ENCODE results near the gene AGPAT1. TPM values are rescaled to one million over a fixed set of nuclear protein-coding genes. Genes with fewer than 3 reads are reported as not detected.

Gene AGPAT1
- total RNA-seq, 1 donor from 2014 or later = 60.7 TPM

DNA sequence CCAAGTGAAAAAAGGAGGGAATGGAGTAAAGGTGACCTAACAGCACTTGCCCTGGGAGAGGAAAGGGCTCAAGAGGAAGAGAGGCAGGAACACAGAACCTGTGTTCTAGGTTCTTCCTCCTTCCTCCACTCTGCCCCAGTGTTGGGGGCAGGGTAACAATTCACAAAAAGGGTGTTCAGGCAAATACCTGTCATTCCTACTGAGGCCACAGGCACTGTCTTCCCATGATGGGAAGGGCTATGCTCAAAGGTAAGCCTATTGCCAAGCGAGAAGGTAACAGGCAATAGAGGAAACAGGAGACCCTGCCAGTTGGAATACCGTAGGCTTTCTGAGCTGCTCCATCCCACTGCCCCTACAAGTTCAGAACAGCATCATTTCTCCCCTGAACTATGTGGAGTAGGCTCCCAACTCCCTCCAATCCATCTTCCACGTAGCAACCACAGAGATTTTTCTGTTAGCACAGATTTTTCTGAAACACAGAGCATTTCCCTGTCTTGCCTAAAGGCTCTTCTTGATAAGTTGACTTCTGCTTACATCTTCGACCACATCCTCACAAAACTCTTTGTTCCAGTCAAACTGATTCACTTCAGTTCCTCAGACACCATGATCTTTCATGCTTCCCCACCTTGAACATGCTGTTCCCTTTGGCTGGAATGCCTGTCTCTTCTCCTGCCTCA, 2.7 kb downstream of the AGPAT1 start:
- DNase-seq (ENCODE audit: extremely low read depth, low read depth, low spot score) = no peak

DNA sequence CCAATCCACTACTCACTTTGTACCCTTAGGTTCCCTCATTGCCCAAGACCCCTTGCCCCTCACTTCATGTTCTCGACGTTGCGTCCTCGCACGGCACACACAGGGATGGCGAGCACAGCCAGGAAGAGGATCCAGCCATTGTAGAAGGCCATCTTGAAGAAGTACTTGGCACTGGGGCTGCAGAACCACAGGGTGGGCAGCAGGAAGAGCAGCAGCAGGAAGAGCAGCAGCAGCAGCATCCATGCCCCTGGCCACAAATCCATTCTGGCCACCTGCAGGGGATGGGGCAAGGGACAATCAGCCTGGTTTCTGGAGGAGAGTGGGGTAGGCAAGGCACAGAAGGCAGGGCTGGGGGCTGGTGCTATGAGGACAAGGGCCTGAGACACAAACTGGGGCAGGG, 4.7 kb downstream of the AGPAT1 start:
- no peak for DNase-seq (ENCODE audit: extremely low read depth, low read depth, low spot score)

DNA sequence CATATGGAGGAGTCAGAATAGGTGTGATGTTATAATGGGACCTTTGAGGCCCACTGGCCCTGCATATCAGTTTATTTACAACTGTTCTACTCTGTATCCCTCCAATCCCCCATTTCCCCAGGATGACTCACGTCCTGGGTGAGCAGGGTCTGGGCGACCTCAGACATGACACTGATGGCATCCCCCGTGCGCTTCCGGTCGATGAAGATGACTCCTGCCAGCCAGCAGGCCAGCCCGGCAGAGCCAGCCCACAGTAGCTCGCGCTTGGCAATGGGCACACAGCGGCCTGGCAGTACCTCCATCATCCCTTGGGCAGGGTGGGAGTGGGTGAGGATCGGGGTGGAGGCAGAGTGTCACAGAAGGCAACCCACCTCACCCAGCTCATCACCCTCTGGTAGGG, 5.6 kb downstream of the AGPAT1 start:
- no peak for DNase-seq (ENCODE audit: extremely low read depth, low read depth, low spot score)

DNA sequence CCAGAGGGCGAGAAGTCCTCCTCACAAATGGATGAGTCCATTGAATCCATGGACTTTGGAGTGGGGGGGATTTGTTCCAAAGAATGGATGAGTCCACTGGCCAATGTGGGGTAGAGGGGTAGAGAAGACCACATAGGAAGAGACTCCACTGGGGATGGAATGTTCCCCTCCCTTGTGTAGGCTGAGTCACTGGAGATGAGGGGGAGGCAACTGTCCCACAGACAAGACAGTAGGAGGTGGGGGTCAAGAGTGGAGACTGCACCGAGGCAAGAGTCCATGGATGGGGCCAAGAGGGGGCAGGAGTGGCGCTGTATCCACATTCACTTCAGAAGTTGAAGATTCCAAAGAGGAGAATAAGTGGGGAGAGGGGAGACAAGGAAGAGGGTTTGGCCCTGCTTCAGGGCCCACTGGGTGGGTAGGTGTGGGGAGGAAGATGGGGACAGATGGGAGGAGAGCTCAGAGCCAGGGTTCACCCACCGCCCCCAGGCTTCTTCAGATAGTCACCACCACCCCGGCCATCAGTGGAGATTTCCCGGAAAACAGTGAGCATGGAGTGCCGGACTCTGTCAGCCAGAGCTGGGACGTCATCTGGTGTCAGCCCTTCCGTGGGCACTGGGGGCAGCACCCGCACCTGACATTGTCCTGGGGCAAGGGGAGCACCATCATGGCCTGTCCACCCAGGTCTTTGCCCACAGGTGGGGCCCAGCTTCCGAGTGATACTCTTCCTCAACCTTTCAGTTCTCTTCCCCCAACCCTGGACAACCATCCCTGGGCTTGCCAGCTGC, 6.9 kb downstream of the AGPAT1 start:
- DNase-seq (ENCODE audit: extremely low read depth, low read depth, low spot score) = no peak

DNA sequence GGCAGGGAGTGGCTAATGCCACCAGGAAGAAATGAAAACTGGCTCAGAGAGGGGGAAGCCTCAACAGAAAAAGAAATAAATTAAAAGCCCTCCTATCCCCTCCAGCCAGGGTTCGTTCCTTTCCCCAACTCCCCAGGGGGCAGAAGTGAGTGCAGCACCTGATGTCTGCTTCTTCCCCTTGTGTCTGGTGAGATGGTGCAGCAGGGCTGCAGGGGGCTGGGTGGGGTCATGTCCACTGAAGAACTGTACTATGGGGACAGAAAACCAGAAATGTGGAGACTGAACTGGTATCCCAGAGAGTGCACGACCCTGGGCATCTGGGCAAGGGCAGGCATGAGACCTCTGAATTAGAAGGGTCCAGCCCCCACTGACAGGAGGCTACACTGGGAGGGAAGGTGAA, 7.5 kb downstream of the AGPAT1 start:
- DNase-seq (ENCODE audit: extremely low read depth, low read depth, low spot score) = no peak

DNA sequence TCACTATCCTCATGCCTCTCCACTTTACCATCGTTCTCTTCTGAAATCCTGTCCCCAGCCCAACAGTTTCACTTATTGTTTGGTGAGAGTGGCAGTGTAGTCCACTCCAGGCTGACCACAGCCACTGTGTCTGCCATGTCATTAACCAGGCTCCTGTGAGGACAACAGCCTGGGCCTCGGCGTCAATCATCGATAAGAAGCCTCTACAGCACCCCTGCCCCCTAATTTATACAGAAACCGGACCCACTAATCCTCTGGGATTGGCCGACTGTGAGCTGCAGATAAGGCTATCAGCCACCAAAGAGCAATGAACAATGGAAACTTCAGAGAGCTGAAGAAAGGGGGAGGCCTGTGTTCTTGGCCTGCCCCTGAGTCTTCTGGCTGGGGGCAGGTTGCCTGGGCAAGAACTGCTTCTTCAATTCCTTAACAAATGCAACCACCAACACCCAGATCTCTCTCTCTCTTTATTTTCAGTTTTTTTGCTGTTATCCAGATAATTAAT, 8.1 kb downstream of the AGPAT1 start:
- DNase-seq (ENCODE audit: extremely low read depth, low read depth, low spot score) = no peak

DNA sequence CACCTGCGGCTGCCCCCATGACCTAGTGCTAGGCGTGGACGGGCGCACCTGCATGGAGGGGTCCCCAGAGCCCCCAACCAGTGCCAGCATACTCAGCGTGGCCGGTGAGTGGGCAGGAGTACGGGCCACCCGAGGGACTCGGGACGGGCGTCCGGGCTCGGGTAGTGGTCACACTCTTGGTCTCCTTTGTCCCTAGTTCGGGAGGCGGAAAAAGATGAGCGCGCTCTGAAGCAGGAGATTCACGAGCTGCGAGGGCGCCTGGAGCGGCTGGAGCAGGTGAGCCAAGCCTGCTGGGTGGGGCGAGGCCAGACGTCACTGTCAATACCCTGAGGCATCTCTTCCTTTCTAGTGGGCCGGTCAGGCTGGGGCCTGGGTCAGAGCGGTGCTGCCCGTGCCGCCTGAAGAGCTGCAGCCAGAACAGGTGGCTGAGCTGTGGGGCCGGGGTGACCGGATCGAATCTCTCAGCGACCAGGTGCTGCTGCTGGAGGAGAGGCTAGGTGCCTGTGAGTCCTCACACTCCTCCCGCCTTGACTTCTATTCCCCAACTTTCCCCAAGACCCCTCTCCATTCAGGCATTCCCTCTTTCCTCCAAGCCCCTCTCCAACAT, 8.6 kb downstream of the AGPAT1 start:
- no peak for DNase-seq (ENCODE audit: extremely low read depth, low read depth, low spot score)

DNA sequence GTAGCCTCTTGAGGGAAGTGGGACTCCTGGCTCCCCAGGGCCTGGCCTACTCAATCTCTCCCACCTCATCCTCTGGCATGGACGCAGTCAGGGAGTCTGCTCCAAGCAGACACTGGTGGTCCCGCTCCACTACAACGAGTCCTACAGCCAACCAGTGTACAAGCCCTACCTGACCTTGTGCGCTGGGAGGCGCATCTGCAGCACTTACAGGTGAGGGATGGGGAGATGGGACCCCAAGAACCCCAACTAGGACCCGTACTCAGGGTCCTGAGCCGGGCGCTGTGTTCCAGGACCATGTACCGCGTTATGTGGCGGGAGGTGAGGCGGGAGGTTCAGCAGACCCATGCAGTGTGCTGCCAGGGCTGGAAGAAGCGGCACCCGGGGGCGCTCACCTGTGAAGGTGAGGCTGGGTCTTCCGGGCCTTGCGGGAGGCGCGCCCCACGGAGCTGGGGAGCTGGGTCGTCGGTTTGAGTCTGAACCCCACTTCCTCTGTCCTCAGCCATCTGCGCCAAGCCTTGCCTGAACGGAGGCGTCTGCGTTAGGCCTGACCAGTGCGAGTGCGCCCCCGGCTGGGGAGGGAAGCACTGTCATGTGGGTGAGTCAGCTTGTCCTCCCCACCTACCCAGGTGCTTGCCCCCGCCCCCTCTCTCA, 9.3 kb downstream of the AGPAT1 start:
- no peak for DNase-seq (ENCODE audit: extremely low read depth, low read depth, low spot score)

DNA sequence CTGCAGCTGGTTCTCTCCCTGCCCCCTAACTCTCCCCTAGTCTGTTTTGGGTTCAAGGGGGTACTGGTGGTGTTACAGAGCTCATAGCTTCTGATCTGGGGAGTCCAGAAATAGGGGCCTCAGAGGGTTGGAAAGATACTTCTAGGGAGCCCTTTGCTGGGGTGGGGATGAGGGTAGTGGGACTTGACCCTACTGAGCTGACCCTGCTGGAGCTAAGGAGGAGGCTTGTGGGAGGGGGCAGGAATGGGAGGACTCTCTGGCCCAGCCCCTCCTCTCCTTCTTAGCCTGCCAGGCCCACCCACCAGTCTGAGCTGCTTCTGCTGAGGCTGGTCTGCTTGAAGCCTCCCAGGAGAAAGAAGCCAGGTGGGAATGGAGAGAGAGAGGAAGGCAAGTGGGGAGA, 11.6 kb downstream of the AGPAT1 start, which contains the start of gene EGFL8:
TSS of gene EGFL8 (plus strand) at position 301 of the 400 bp plus-strand sequence. CDS start 1,571 bp downstream, outside the sequence.
- no peak for DNase-seq (ENCODE audit: extremely low read depth, low read depth, low spot score)

DNA sequence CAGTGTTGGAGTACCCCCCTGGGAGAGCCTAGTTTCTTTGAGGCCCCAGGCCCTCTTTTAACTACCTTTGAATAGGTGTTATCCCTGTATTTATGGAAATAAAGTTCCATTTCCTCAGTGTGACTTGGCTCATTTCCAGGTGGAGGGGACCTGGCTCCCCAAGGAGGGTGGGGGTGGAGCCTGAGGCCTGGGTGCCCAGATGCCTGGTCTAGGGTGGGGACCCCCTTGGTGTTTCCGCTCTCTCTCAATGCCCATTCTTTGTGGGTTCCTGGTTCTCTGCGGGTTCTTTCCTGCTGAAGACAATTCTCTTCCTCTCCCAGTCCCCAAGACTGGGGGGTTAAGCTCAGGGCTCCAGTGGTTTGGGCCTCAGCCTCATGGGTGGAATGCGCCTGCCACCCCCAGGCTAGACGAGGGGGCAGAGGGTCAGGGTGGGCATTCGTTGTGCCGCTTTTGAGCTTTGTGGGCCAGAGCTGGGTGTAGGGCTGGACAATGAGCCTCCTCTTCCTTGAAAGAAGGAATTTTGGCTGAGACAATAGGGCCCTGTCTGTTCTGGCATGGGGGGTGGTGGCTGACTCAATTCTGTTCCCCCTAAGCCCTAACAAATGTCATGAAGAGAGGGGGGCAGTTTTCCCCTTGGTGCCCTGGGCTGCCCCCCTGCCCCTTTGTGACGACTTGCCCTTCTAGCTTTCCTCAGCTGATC, 12.2 kb downstream of the AGPAT1 start:
- DNase-seq (ENCODE audit: extremely low read depth, low read depth, low spot score) = no peak

DNA sequence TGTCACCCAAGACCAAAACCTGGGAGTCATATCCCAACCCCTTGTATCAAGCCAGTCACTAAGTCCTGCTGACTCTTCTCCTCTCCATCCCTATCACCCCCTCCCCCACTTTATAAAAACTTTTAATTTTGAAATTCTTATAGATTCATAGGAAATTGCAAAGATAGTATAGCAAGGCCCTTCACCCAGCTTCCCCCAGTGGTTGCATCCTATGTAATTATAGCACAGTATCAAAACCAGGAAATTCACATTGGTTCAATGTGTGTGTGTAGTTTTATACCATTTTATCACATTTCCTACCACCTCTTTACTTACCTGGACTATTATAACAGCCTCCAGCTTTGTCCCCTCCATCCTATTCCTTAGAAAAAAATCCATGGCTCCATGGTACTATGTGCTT, 17.8 kb downstream of the AGPAT1 start:
- DNase-seq (ENCODE audit: extremely low read depth, low read depth, low spot score) = no peak

DNA sequence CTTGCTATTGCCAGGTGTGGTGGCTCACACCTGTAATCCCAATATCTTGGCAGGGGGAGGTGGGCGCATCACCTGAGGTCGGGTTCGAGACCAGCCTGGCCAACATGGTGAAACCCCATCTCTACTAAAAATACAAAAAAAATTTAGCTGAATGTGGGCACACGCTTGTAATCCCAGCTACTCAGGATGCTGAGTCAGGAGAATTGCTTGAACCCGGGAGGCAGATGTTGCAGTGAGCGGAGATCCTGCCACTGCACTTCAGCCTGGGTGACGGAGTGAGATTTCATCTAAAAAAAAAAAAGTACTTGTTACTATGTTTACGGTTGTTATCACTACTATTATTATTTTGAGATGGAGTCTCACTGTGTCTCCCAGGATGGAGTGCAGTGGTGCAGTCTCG, 19.0 kb downstream of the AGPAT1 start:
- DNase-seq (ENCODE audit: extremely low read depth, low read depth, low spot score) = no peak

DNA sequence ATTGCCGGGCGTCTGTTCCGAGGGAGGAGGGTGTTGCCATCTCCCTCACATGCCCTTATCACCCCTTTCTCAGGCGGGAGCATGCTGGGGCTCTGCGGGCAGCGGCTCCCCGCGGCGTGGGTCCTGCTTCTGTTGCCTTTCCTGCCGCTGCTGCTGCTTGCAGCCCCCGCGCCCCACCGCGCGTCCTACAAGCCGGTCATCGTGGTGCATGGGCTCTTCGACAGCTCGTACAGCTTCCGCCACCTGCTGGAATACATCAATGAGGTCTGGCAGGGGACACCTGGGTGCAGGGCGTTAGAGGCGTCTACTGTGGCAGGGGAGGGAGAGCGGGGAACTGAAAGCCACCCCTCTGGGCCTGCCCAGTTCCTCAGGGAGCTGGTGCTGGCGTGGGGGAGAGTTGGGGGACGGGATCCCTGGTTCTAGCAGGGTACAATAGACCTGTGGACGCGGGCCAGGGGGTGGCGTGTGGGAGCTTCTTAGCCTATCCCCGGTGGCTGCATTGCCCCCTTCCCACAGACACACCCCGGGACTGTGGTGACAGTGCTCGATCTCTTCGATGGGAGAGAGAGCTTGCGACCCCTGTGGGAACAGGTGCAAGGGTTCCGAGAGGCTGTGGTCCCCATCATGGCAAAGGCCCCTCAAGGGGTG, 21.2 kb downstream of the AGPAT1 start:
- no peak for DNase-seq (ENCODE audit: extremely low read depth, low read depth, low spot score)

DNA sequence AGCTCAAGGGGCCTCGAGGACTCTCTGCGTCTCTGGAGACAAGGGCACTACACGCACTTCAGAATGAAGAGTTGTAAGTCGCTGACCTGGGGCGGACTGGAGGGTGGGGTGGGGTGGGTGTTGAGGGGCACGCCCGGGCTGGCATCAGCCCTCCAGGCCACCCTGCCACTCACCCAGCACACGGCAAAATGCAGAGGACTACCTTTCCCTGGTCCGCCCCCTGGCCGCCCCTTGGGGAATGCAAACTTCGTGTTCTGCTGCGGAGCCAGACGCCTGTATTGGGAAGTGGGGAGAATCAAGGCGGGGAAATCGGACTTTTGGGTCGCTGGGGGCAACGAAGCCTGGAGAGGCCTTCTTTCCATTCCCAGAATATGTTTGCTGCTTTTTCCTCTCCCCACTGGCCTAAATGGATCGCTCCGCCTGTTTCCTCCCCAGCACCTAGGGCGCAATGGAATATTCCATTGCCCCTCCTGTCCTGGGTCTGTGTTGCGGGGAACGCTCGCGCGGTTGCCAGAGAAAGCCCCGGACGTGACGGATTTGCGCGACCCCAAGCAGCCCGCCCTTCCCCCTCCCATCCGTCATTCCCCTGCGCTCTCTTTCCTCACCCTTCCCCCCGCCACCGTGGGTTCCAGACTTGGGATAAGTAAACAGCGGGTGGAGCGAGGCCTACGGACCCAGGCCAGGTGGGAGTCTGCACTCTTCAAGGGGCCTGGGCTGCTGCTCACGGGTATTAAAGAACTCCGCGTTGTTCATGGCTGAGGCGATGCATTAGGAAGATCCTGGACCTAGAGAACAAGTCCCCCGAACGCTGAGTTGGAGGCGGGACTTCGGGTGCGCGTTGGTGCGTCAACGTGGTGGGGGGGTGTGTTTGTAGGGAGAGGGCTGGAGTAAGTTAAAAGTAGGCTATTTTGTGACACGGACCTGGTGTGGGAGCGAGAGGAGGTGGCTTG, 22.0 kb downstream of the AGPAT1 start, which contains the start of gene PPT2:
TSS of gene PPT2 (plus strand) at position 578 of the 950 bp plus-strand sequence. CDS start 454 bp downstream, outside the sequence.
- DNase-seq (ENCODE audit: extremely low read depth, low read depth, low spot score) = peak; percentile 72

DNA sequence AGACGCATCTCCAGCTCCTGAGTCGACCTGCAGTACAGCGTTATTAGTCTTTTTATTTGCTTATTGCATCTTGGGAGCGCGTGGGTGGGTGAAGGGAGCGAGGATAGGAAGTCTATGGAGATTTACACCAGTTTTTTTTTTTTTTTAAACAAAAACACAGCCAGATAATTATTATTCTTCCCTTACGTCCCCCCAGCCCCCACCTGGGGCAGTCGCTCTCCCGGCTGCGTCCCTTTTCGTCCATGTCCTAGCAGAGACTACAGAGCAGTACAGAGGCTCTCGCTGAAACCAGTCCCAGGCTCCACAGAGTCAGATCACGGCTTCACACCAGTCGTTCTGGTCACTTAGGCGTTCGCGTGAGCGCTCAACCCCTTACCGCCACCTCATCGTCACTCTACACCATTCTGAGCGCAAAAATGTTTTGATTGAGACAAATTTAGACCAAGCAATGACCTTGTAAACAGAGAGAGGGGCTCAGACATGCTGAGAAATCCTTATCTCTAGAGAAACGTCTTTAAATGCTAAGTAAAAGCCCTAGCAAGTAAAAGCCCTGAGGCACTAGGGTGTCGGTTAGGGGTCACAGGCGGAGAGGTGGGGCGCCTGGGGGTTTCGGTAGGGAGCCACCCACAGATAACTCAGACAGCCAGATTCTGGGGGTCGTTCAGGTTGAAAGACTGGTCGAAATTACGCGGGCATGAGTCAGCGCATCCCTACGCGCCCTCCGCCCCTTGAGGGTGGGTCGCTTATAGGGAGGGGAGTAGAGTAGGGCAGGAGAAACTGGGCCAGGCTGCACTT, 22.9 kb downstream of the AGPAT1 start:
- no peak for DNase-seq (ENCODE audit: extremely low read depth, low read depth, low spot score)

DNA sequence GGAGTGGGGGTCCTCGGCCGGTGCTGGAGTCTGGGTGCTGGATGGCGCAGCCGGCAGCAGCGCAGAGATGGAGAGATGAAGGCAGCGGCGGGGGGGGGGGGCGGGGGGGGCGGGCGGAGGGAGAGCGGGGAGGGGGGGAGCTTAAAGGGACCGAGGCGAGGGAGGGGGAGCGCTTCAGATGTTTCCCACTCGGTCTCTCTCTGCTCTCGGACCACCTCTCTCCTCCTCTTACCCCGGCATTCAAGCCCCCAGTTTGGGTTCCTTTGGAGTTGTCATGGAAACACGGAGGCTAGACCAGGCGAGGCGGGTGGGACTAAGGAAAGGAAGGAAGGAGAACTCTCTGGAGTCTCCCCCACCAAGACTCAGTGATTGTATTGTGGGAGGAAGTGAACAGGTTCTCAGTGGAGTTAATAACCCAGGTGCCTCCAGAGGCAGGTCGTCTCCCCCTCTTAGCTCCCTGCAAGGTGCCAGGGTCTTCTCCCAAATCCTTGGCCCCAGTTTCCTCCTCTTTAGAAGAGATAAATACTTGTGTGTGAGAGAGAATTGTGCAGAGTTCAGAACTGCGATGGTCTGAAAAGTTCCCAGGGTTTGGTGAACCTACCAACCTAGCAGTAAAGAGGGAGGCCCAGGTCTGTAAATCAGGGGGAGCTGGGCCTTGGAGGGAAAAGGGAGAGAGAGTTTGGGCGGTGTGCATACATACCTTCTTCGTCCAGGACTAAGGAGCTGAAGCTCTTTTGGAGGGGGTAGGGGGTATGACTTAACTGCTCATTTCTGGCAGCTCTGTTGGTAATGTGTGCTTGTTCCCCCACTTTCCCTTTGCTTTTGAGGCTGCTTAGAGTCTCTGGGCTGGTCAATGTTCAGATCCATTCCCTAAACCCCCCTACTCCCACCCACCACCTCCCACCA, 23.8 kb downstream of the AGPAT1 start, which contains the start of gene PRRT1:
TSS of gene PRRT1 (minus strand) at position 77 of the 906 bp plus-strand sequence. CDS start 112 bp downstream, outside the sequence.
- DNase-seq (ENCODE audit: extremely low read depth, low read depth, low spot score) = no peak

Data from glomerular endothelial cell (primary cell).